OCI-LY7 (cell line): ENCODE measurements around the gene OR4F15.

Experiments used
- EZH2phosphoT487 ChIP-seq: fragments of 200-600 bp; sonication (generic); IDR thresholded peaks from 2 replicates; pipeline ENCODE4 v1.6.1; 2018; ENCODE audit warnings: low read depth, borderline replicate concordance, mild to moderate bottlenecking, mixed run types, antibody characterized with exemption, low read length, moderate library complexity, mixed read lengths
- TF ChIP-seq, protein P1 (sequence below): fragments of 200-600 bp; sonication (generic); conservative IDR thresholded peaks from 2 replicates; pipeline ENCODE4 v1.5.1; 2014; ENCODE audit warnings: mild to moderate bottlenecking, antibody characterized with exemption, low read length, moderate library complexity, mixed read lengths

GRCh38 chr15:101781928-101782327, 30.1 kb upstream of the OR4F15 start:
- TF ChIP-seq, protein P1, sequence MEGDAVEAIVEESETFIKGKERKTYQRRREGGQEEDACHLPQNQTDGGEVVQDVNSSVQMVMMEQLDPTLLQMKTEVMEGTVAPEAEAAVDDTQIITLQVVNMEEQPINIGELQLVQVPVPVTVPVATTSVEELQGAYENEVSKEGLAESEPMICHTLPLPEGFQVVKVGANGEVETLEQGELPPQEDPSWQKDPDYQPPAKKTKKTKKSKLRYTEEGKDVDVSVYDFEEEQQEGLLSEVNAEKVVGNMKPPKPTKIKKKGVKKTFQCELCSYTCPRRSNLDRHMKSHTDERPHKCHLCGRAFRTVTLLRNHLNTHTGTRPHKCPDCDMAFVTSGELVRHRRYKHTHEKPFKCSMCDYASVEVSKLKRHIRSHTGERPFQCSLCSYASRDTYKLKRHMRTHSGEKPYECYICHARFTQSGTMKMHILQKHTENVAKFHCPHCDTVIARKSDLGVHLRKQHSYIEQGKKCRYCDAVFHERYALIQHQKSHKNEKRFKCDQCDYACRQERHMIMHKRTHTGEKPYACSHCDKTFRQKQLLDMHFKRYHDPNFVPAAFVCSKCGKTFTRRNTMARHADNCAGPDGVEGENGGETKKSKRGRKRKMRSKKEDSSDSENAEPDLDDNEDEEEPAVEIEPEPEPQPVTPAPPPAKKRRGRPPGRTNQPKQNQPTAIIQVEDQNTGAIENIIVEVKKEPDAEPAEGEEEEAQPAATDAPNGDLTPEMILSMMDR: no peak
- TF ChIP-seq EZH2phosphoT487: no peak
